Endodermal cell (in vitro differentiated cells): Measurements from ENCODE around the gene GSC2. TPM values are rescaled to one million over a fixed set of nuclear protein-coding genes. Genes with fewer than 3 reads are reported as not detected.
A peak's percentile ranks its signal among the peaks of the same experiment; 100 is the strongest.

Experiments used
- DNase-seq: peaks from one replicate; pipeline ENCODE4 v3.0.0-alpha.2; 2017
- H3K27ac ChIP-seq: 2 replicates; pipeline ENCODE4 v1.5.1; 2013; ENCODE audit warnings: mild to moderate bottlenecking, low read depth, low read length, moderate library complexity
- H3K27me3 ChIP-seq: 2 replicates; pipeline ENCODE4 v1.6.1; 2013; ENCODE audit warnings: mild to moderate bottlenecking, low read length, moderate library complexity; ENCODE audit not compliant: insufficient read depth, control insufficient read depth, poor library complexity, severe bottlenecking
- H3K36me3 ChIP-seq: 2 replicates; pipeline ENCODE4 v1.7.0; 2013; ENCODE audit warnings: mild to moderate bottlenecking, low read length, moderate library complexity; ENCODE audit not compliant: control insufficient read depth, insufficient read depth
- H3K4me1 ChIP-seq: one replicate; pipeline ENCODE4 v1.7.0; 2013; ENCODE audit warnings: low read length; ENCODE audit not compliant: control insufficient read depth, insufficient read depth
- H3K4me3 ChIP-seq: 2 replicates; pipeline ENCODE4 v1.5.1; 2013; ENCODE audit warnings: mild to moderate bottlenecking, low read length, moderate library complexity
- H3K9ac ChIP-seq: 2 replicates; pipeline ENCODE4 v1.6.1; 2013; ENCODE audit warnings: mild to moderate bottlenecking, low read length, moderate library complexity; ENCODE audit not compliant: poor library complexity, severe bottlenecking; ENCODE audit errors: extremely low read depth
- H3K9me3 ChIP-seq: 2 replicates; pipeline ENCODE4 v1.6.1; 2013; ENCODE audit warnings: mild to moderate bottlenecking, low read length, moderate library complexity; ENCODE audit not compliant: control insufficient read depth
- H3K27ac Mint-ChIP-seq: 2 replicates; pipeline ENCODE4 v1.8.0; 2020; ENCODE audit warnings: mixed read lengths
- H3K27me3 Mint-ChIP-seq: 2 replicates; pipeline ENCODE4 v1.8.0; 2021; ENCODE audit warnings: mild to moderate bottlenecking, mixed read lengths; ENCODE audit not compliant: insufficient read depth
- H3K36me3 Mint-ChIP-seq: 2 replicates; pipeline ENCODE4 v1.8.0; 2020; ENCODE audit warnings: low read depth, mixed read lengths
- H3K4me1 Mint-ChIP-seq: 2 replicates; pipeline ENCODE4 v1.8.0; 2020; ENCODE audit warnings: mixed read lengths
- H3K4me3 Mint-ChIP-seq: 2 replicates; pipeline ENCODE4 v1.8.0; 2020; ENCODE audit warnings: mild to moderate bottlenecking, moderate library complexity, mixed read lengths
- H3K9me3 Mint-ChIP-seq: 2 replicates; pipeline ENCODE4 v1.8.0; 2020; ENCODE audit warnings: mild to moderate bottlenecking, mixed read lengths
- CTCF ChIP-seq: fragments of 200-600 bp; sonication (generic); conservative IDR thresholded peaks from 2 replicates; pipeline ENCODE4 v1.5.0; 2021; ENCODE audit warnings: antibody characterized with exemption, mild to moderate bottlenecking
- WGBS, 2 experiments: methylation state at CpG; one replicate each; pipeline versions ENCODE4 v1.1.5 to v1.1.7; 2013; ENCODE audit warnings: missing lambda C conversion rate in 2 of 2, mixed read lengths in 1 of 2; ENCODE audit not compliant: insufficient coverage in 1 of 2, insufficient read length in 1 of 2; 5-methylcytosine and 5-hydroxymethylcytosine counted together
- total RNA-seq, 2 donors: library from RNA; stranded (reverse); fragmentation: NEBNext Ultra II Directional in 1 of 2; extraction: Animal tissue kit (Norgen Biotek cat#: 25700) in 1 of 2; gene quantifications; 2 replicates in 1 of 2; 3 replicates in 1 of 2; pipeline ENCODE4 v1.2.1, GENCODE V29; 2021

Gene GSC2
- total RNA-seq, 2 donors from 2014 or later: not detected

- H3K9ac ChIP-seq: no peak overlapping the region
- no peaks in the 10 kb centered on the region for H3K9me3 Mint-ChIP-seq
- no peaks in the 10 kb centered on the region for H3K27me3 ChIP-seq
- H3K4me3 Mint-ChIP-seq: no peak overlapping the region
- H3K9me3 ChIP-seq: no peaks in the 10 kb centered on the region
- no peak for DNase-seq
- H3K27ac Mint-ChIP-seq: no peak overlapping the region
- H3K4me1 Mint-ChIP-seq: peaks cover 25% of the 10 kb centered on the region
- no peaks in the 10 kb centered on the region for H3K36me3 ChIP-seq
- no peak for TF ChIP-seq CTCF
- H3K36me3 Mint-ChIP-seq: no peaks in the 10 kb centered on the region
- WGBS, 2 experiments: 93 to 97% methylated on average over 6 to 11 of the region's 11 CpGs
- no peak overlapping the region for H3K27ac ChIP-seq
- H3K27me3 Mint-ChIP-seq: peaks cover 6% of the 10 kb centered on the region
- peaks cover 4% of the 10 kb centered on the region for H3K4me1 ChIP-seq
- H3K4me3 ChIP-seq: no peak overlapping the region
Observed at GRCh38 chr22:19125011-19125410, 25.1 kb downstream of the GSC2 start.

GRCh38 chr22:19124377-19124776, 25.7 kb downstream of the GSC2 start:
- Histone ChIP-seq H3K27me3 (no peaks in the 10 kb centered on the region), H3K9me3 (no peaks in the 10 kb centered on the region), H3K9ac (no peak overlapping the region), H3K4me1 (peaks cover 4% of the 10 kb centered on the region), H3K36me3 (no peaks in the 10 kb centered on the region), H3K27ac (no peak overlapping the region), H3K4me3 (no peak overlapping the region)
- Mint-ChIP-seq H3K36me3 (no peaks in the 10 kb centered on the region), H3K4me3 (no peak overlapping the region), H3K4me1 (peaks cover 30% of the 10 kb centered on the region), H3K27me3 (peaks cover 6% of the 10 kb centered on the region), H3K27ac (peak overlapping the region; percentile 57), H3K9me3 (no peaks in the 10 kb centered on the region)
- WGBS, 2 experiments: 69 to 77% methylated on average over 2 to 4 of the region's 4 CpGs
- TF ChIP-seq CTCF: no peak
- no peak for DNase-seq

GRCh38 chr22:19123936-19124335, 26.2 kb downstream of the GSC2 start:
- DNase-seq: no peak
- Histone ChIP-seq H3K9me3 (no peaks in the 10 kb centered on the region), H3K27ac (no peak overlapping the region), H3K27me3 (no peaks in the 10 kb centered on the region), H3K36me3 (no peaks in the 10 kb centered on the region), H3K9ac (no peak overlapping the region), H3K4me3 (no peak overlapping the region), H3K4me1 (peaks cover 5% of the 10 kb centered on the region)
- WGBS, 2 experiments: 94 to 95% methylated on average over 3 to 4 of the region's 4 CpGs
- Mint-ChIP-seq H3K4me1 (peaks cover 30% of the 10 kb centered on the region), H3K9me3 (no peaks in the 10 kb centered on the region), H3K4me3 (no peak overlapping the region), H3K36me3 (no peaks in the 10 kb centered on the region), H3K27ac (peak overlapping the region; percentile 57), H3K27me3 (peaks cover 6% of the 10 kb centered on the region)
- TF ChIP-seq CTCF: no peak
